NCI-H446 treated with DMSO at 0.1 percent for 48 hours (cell line): Measurements from ENCODE around the gene CCDC92.
"Not testable (repeated sequence)": the region's sequence is repeated elsewhere in the genome, so short reads cannot be mapped to it uniquely, and the experiment has no call there.

Source experiments
- DNase-seq: peaks from one replicate; lab custom pipeline; 2025; lab: John Stamatoyannopoulos, UW

CCDC92 gene

GRCh38 chr12:123949770-123950165 lies 22.9 kb downstream of the CCDC92 start:
- no peak for DNase-seq

GRCh38 chr12:123948796-123949769 lies 23.5 kb downstream of the CCDC92 start:
- no peak for DNase-seq

GRCh38 chr12:123948401-123948795 lies 24.2 kb downstream of the CCDC92 start:
- DNase-seq: no peak

- not testable (repeated sequence) for DNase-seq
Observed at GRCh38 chr12:123947531-123947930, 25.1 kb downstream of the CCDC92 start.

GRCh38 chr12:123946516-123947505 lies 25.8 kb downstream of the CCDC92 start:
- DNase-seq: not testable (repeated sequence)

GRCh38 chr12:123946152-123946515 lies 26.5 kb downstream of the CCDC92 start:
- DNase-seq: no peak

GRCh38 chr12:123945287-123946151 lies 27.1 kb downstream of the CCDC92 start:
- DNase-seq: no peak

- DNase-seq: no peak
Observed at GRCh38 chr12:123944696-123945095, 27.9 kb downstream of the CCDC92 start.

GRCh38 chr12:123943816-123944215 lies 28.8 kb downstream of the CCDC92 start:
- peak; percentile 12 for DNase-seq

GRCh38 chr12:123942911-123943648 lies 29.6 kb downstream of the CCDC92 start:
- no peak for DNase-seq

- no peak for DNase-seq
Observed at GRCh38 chr12:123942238-123942653, 30.4 kb downstream of the CCDC92 start.

GRCh38 chr12:123941624-123942237 lies 30.9 kb downstream of the CCDC92 start:
- DNase-seq: no peak

- DNase-seq: no peak
Observed at GRCh38 chr12:123941000-123941399, 31.6 kb downstream of the CCDC92 start.

GRCh38 chr12:123940627-123940966 lies 32.0 kb downstream of the CCDC92 start:
- DNase-seq: no peak

- DNase-seq: no peak
Observed at GRCh38 chr12:123939716-123940626, 32.7 kb downstream of the CCDC92 start.

GRCh38 chr12:123938679-123939480 lies 33.8 kb downstream of the CCDC92 start:
- no peak for DNase-seq

- no peak for DNase-seq
Observed at GRCh38 chr12:123937707-123938591, 34.7 kb downstream of the CCDC92 start.
